ENCODE data around the gene TBC1D9B.
A peak's percentile ranks its signal among the peaks of the same experiment; 100 is the strongest.

The TBC1D9B gene

GRCh38 chr5:179906795-179907555 is 722 bp downstream of the TBC1D9B start:
- peak; percentile 19 to 41 for DNase-seq

GRCh38 chr5:179906294-179906794 is 1.4 kb downstream of the TBC1D9B start:
- DNase-seq: no peak

GRCh38 chr5:179905161-179905560 is 2.5 kb downstream of the TBC1D9B start:
- no peak for DNase-seq

GRCh38 chr5:179904463-179905160 is 3.1 kb downstream of the TBC1D9B start:
- DNase-seq: no peak

- no peak for DNase-seq
These were observed 4.9 kb downstream of the TBC1D9B start for GRCh38 chr5:179902763-179903158.

GRCh38 chr5:179901915-179902762 is 5.6 kb downstream of the TBC1D9B start:
- DNase-seq: no peak

GRCh38 chr5:179901462-179901861 is 6.2 kb downstream of the TBC1D9B start:
- DNase-seq: no peak

- DNase-seq: no peak
These were observed 7.0 kb downstream of the TBC1D9B start for GRCh38 chr5:179900711-179901110.

- DNase-seq: no peak
These were observed 7.5 kb downstream of the TBC1D9B start for GRCh38 chr5:179900206-179900605.

GRCh38 chr5:179895861-179896260 is 11.8 kb downstream of the TBC1D9B start:
- DNase-seq: no peak

- DNase-seq: no peak
These were observed 13.5 kb downstream of the TBC1D9B start for GRCh38 chr5:179893958-179894895.

- no peak for DNase-seq
These were observed 14.4 kb downstream of the TBC1D9B start for GRCh38 chr5:179893076-179893957.

- no peak for DNase-seq
These were observed 15.4 kb downstream of the TBC1D9B start for GRCh38 chr5:179892255-179892654.

- DNase-seq: no peak
These were observed 16.7 kb downstream of the TBC1D9B start for GRCh38 chr5:179890751-179891682.

GRCh38 chr5:179889885-179890284 is 17.8 kb downstream of the TBC1D9B start:
- no peak for DNase-seq

GRCh38 chr5:179887802-179888201 is 19.9 kb downstream of the TBC1D9B start:
- DNase-seq: no peak

- DNase-seq: no peak
These were observed 20.6 kb downstream of the TBC1D9B start for GRCh38 chr5:179887095-179887494.

GRCh38 chr5:179886190-179886911 is 21.3 kb downstream of the TBC1D9B start:
- no peak for DNase-seq

- DNase-seq: no peak
These were observed 22.1 kb downstream of the TBC1D9B start for GRCh38 chr5:179885491-179886090.

All from activated CD4-positive, alpha-beta T cell treated with anti-CD3 and anti-CD28 coated beads, Interleukin-2, amount 50 U/mL, for 48 hours (primary cell).